SKM-1 (cell line): Measurements from ENCODE around the gene FOLR1.

Experiments used
- DNase-seq: peaks from one replicate; lab custom pipeline; 2025; ENCODE audit not compliant: unreplicated experiment; lab: John Stamatoyannopoulos, UW

Gene FOLR1

GRCh38 chr11:72222907-72223614, 31.1 kb downstream of the FOLR1 start:
- peak; percentile 84 for DNase-seq

- DNase-seq = peak; percentile 19
These were observed 31.9 kb downstream of the FOLR1 start for GRCh38 chr11:72223615-72224563.

GRCh38 chr11:72224564-72225410, 32.8 kb downstream of the FOLR1 start, which contains the start of gene INPPL1:
INPPL1 (plus strand) TSS chr11:72224767; CDS start chr11:72224985, 218 bp downstream.
- peak; percentile 4 for DNase-seq

- no peak for DNase-seq
These were observed 33.5 kb downstream of the FOLR1 start for GRCh38 chr11:72225411-72225951.

- no peak for DNase-seq
These were observed 34.8 kb downstream of the FOLR1 start for GRCh38 chr11:72226701-72227100.

- DNase-seq = no peak
These were observed 35.6 kb downstream of the FOLR1 start for GRCh38 chr11:72227316-72228228.

- DNase-seq = no peak
These were observed 36.4 kb downstream of the FOLR1 start for GRCh38 chr11:72228229-72228843.

- DNase-seq = no peak
These were observed 36.9 kb downstream of the FOLR1 start for GRCh38 chr11:72228844-72229231.

GRCh38 chr11:72229336-72229924, 37.5 kb downstream of the FOLR1 start:
- DNase-seq = no peak

GRCh38 chr11:72229925-72230763, 38.2 kb downstream of the FOLR1 start:
- no peak for DNase-seq

GRCh38 chr11:72230764-72231365, 38.9 kb downstream of the FOLR1 start:
- DNase-seq = no peak

GRCh38 chr11:72231396-72232259, 39.7 kb downstream of the FOLR1 start:
- no peak for DNase-seq

GRCh38 chr11:72232260-72233055, 40.5 kb downstream of the FOLR1 start:
- DNase-seq = no peak

GRCh38 chr11:72233056-72233772, 41.3 kb downstream of the FOLR1 start:
- no peak for DNase-seq
